Loucy (cell line): ENCODE data around the gene SGMS1.

ENCODE experiments used
- H2AFZ ChIP-seq: fragments of 200-600 bp; sonication (generic); 2 replicates; pipeline ENCODE4 v1.6.0; 2016; ENCODE audit warnings: antibody characterized with exemption, mild to moderate bottlenecking, low read length, moderate library complexity
- H3F3A ChIP-seq: fragments of 200-600 bp; 2 replicates; pipeline ENCODE4 v1.6.0; 2016; ENCODE audit warnings: antibody characterized with exemption, low read depth, mild to moderate bottlenecking
- H3K27me3 ChIP-seq: fragments of 200-600 bp; sonication (generic); 2 replicates; pipeline ENCODE4 v1.6.1; 2014; ENCODE audit warnings: low read length, mild to moderate bottlenecking; ENCODE audit not compliant: insufficient read depth, poor library complexity, severe bottlenecking
- H3K36me3 ChIP-seq: fragments of 200-600 bp; sonication (generic); 2 replicates; pipeline ENCODE4 v1.6.1; 2016; ENCODE audit warnings: low read length; ENCODE audit not compliant: insufficient read depth
- H3K4me1 ChIP-seq: fragments of 200-600 bp; sonication (generic); 2 replicates; pipeline ENCODE4 v1.5.1; 2014; ENCODE audit warnings: low read length, mild to moderate bottlenecking; ENCODE audit not compliant: insufficient read depth, poor library complexity, severe bottlenecking
- H3K4me2 ChIP-seq: fragments of 200-600 bp; sonication (generic); 2 replicates; pipeline ENCODE4 v1.6.0; 2014; ENCODE audit warnings: antibody characterized with exemption, low read length, low read depth, mild to moderate bottlenecking; ENCODE audit not compliant: poor library complexity, severe bottlenecking
- H3K4me3 ChIP-seq: fragments of 200-600 bp; sonication (generic); 2 replicates; pipeline ENCODE4 v1.5.1; 2014; ENCODE audit warnings: low read length, mild to moderate bottlenecking, mixed read lengths; ENCODE audit not compliant: poor library complexity, severe bottlenecking
- H3K79me2 ChIP-seq: fragments of 200-600 bp; sonication (generic); 2 replicates; pipeline ENCODE4 v1.6.1; 2014; ENCODE audit warnings: low read length; ENCODE audit not compliant: insufficient read depth
- H3K9ac ChIP-seq: fragments of 200-600 bp; sonication (generic); 2 replicates; pipeline ENCODE4 v1.6.0; 2014; ENCODE audit warnings: mild to moderate bottlenecking, low read depth, low read length, moderate library complexity; ENCODE audit not compliant: poor library complexity, severe bottlenecking
- H3K9me2 ChIP-seq: fragments of 200-600 bp; sonication (generic); replicated peaks from 2 replicates; pipeline ENCODE4 v1.6.1; 2016; ENCODE audit warnings: low read depth, low read length, mixed read lengths
- H3K9me3 ChIP-seq: fragments of 200-600 bp; sonication (generic); 2 replicates; pipeline ENCODE4 v1.6.1; 2014; ENCODE audit warnings: mild to moderate bottlenecking, antibody characterized with exemption, low read length, low read depth; ENCODE audit not compliant: insufficient read depth
- H4K20me1 ChIP-seq: fragments of 200-600 bp; sonication (generic); 2 replicates; pipeline ENCODE4 v1.6.0; 2014; ENCODE audit warnings: antibody characterized with exemption, low read length, mild to moderate bottlenecking; ENCODE audit not compliant: insufficient read depth, poor library complexity, severe bottlenecking
- CTCF ChIP-seq: fragments of 200-600 bp; sonication (generic); conservative IDR thresholded peaks from 2 replicates; pipeline ENCODE4 v1.5.1; 2014; ENCODE audit warnings: mild to moderate bottlenecking, antibody characterized with exemption, low read length
- EZH2phosphoT487 ChIP-seq: fragments of 200-600 bp; IDR thresholded peaks from 2 replicates; pipeline ENCODE4 v1.6.1; 2018; ENCODE audit warnings: antibody characterized with exemption, mild to moderate bottlenecking, moderate library complexity, borderline replicate concordance

SGMS1 gene

GRCh38 chr10:50326757-50327701 is 296.7 kb downstream of the SGMS1 start:
- no peaks in the 10 kb centered on the region for H3F3A ChIP-seq
- no peak overlapping the region for H3K4me2 ChIP-seq
- TF ChIP-seq CTCF = no peak
- no peak for TF ChIP-seq EZH2phosphoT487
- no peak overlapping the region for H3K4me3 ChIP-seq
- H3K9me3 ChIP-seq = no peaks in the 10 kb centered on the region
- H3K36me3 ChIP-seq = no peaks in the 10 kb centered on the region
- no peaks in the 10 kb centered on the region for H3K9me2 ChIP-seq
- peaks cover 9% of the 10 kb centered on the region for H3K4me1 ChIP-seq
- no peak overlapping the region for H2AFZ ChIP-seq
- H4K20me1 ChIP-seq = no peaks in the 10 kb centered on the region
- no peaks in the 10 kb centered on the region for H3K27me3 ChIP-seq
- H3K79me2 ChIP-seq = no peaks in the 10 kb centered on the region
- H3K9ac ChIP-seq = no peak overlapping the region

GRCh38 chr10:50326172-50326555 is 297.6 kb downstream of the SGMS1 start:
- Histone ChIP-seq H3K9me3 (no peaks in the 10 kb centered on the region), H3F3A (no peaks in the 10 kb centered on the region), H3K4me3 (no peak overlapping the region), H3K9me2 (no peaks in the 10 kb centered on the region), H2AFZ (no peak overlapping the region), H3K9ac (no peak overlapping the region), H3K4me1 (peaks cover 9% of the 10 kb centered on the region), H3K27me3 (no peaks in the 10 kb centered on the region), H3K4me2 (no peak overlapping the region), H4K20me1 (no peaks in the 10 kb centered on the region), H3K79me2 (no peaks in the 10 kb centered on the region), H3K36me3 (no peaks in the 10 kb centered on the region)
- TF ChIP-seq EZH2phosphoT487 (no peak), CTCF (no peak)

- H3K9me3 ChIP-seq = no peaks in the 10 kb centered on the region
- H3K27me3 ChIP-seq = no peaks in the 10 kb centered on the region
- peaks cover 9% of the 10 kb centered on the region for H3K4me1 ChIP-seq
- TF ChIP-seq EZH2phosphoT487 = no peak
- TF ChIP-seq CTCF = no peak
- no peaks in the 10 kb centered on the region for H3K36me3 ChIP-seq
- no peaks in the 10 kb centered on the region for H4K20me1 ChIP-seq
- no peaks in the 10 kb centered on the region for H3K9me2 ChIP-seq
- H3K79me2 ChIP-seq = no peaks in the 10 kb centered on the region
- H3F3A ChIP-seq = no peaks in the 10 kb centered on the region
- H3K4me2 ChIP-seq = no peak overlapping the region
- H2AFZ ChIP-seq = no peak overlapping the region
- H3K9ac ChIP-seq = no peak overlapping the region
- H3K4me3 ChIP-seq = no peak overlapping the region
These were observed 298.1 kb downstream of the SGMS1 start for GRCh38 chr10:50325449-50326171.
